ENCODE results near the gene CHRNA4.

The CHRNA4 gene

DNA sequence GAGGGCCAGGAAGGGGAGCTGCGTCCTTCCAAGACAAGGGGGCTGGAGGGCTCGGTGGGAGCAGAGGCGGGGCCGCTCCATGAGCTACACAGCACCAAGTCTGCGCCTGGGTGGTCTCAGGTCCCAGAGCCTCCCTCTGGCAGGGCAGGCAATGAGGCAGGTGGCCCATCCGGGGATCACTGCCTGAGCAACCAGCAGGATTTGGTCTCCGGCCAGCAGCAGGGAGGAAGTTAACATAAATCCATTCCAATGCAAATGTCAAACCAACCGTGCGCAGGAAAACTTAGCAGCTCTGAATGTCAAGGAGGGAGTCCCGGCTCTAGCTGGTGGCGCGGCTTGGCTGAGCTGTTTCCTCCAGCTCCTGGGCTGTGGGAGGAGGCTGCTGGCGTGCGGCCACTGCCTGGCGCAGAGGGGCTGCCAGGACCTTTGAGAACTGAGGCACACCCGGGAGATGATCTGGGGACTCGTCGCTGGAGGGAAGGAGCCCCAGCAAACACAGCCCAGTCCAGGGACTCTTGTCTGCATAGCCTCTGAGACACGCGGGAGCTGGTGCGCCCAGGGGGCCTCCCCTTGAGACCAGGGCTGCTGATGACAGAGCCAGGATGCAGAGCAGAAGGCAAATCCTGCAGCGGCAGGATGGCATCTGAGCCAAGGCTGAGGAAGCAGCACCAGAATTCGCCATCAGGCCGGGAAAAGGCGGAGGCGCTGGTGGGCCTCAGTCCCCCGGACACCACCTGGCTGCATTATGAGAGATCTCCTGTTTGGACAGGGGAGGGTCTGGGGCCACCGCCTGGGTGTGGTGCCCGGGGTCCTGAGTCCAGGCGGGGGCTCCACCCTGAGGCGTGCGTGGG lies 33.1 kb upstream of the CHRNA4 start:
- no CpG with 5 or more reads among the region's 32 CpGs for WGBS, 2 donors (ENCODE audit: extremely low coverage in 2 of 2, insufficient read length in 2 of 2, insufficient replicate concordance in 1 of 2)
- Histone ChIP-seq H2BK120ac (ENCODE audit: low read depth, low read length) (no peak overlapping the region), H3K4ac (ENCODE audit: low read length) (no peak overlapping the region), H3K9me3 (replicated peaks in 1 of 2; ENCODE audit: control insufficient read depth in 2 of 2, insufficient read depth in 1 of 2, low read depth in 1 of 2, low read length in 2 of 2) (peaks cover 0 to 14% of the 10 kb centered on the region in 2 donors), H3K79me1 (ENCODE audit: low read depth, low read length) (peaks cover 2% of the 10 kb centered on the region), H2AFZ (ENCODE audit: low read length) (peak overlapping the region; percentile 73), H2AK5ac (ENCODE audit: low read depth, low read length) (peak overlapping the region; percentile 88), H4K91ac (ENCODE audit: low read depth, low read length, poor library complexity) (no peak overlapping the region), H3K36me3 (replicated peaks in 1 of 2; ENCODE audit: control insufficient read depth in 2 of 2, insufficient read depth in 2 of 2, low read length in 2 of 2) (no peaks in the 10 kb centered on the region), H2BK15ac (ENCODE audit: low read length) (no peak overlapping the region), H3K4me3 (ENCODE audit: low read length in 2 of 2) (no peak overlapping the region), H3K27me3 (ENCODE audit: control insufficient read depth in 3 of 3, insufficient read depth in 3 of 3, low read depth in 1 of 3, low read length in 3 of 3) (peaks cover 0 to 3% (median 0%) of the 10 kb centered on the region in 3 experiments), H2BK5ac (ENCODE audit: low read length) (peak overlapping the region; percentile 24), H3K4me2 (ENCODE audit: insufficient read depth, low read length, poor library complexity, severe bottlenecking) (no peak overlapping the region), H3K27ac (replicated peaks; ENCODE audit: low read length) (no peak overlapping the region), H3K14ac (ENCODE audit: low read length) (peak overlapping the region; percentile 94), H2BK12ac (ENCODE audit: low read length) (no peak overlapping the region), H3K23ac (ENCODE audit: low read depth, low read length, poor library complexity) (peak overlapping the region; percentile 52), H3K4me1 (ENCODE audit: control insufficient read depth in 2 of 2, insufficient read depth in 1 of 2, low read depth in 1 of 2, low read length in 2 of 2) (peaks cover 8 to 17% of the 10 kb centered on the region in 2 donors), H3K18ac (ENCODE audit: low read length) (peak overlapping the region; percentile 83), H3K9ac (ENCODE audit: low read depth, low read length, poor library complexity) (peak overlapping the region; percentile 44), H4K8ac (ENCODE audit: low read depth, low read length) (no peak overlapping the region)
- DNase-seq (ENCODE audit: low spot score) = no peak

DNA sequence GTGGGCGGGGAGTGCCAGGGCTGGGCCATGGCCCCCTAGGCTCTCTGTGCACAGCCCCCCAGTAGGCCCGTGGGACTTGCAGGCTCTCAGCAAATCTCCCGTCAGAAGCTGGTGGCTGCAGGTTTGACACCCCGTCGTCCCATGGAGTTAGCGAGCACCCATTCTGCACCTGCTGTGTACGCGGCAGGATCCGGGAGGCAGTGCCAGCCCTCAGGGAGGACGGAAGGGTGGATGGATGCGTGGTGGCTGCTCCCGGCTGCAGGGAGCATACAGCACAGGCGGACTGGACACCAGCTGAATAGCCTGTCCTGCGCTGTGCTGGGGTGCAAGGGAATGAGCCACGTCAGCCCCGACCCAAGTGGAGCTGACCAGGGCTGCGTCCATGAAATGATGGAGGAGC lies 32.4 kb upstream of the CHRNA4 start:
- no peak overlapping the region for H3K27ac ChIP-seq (replicated peaks; ENCODE audit: low read length)
- WGBS, 2 donors (ENCODE audit: extremely low coverage in 2 of 2, insufficient read length in 2 of 2, insufficient replicate concordance in 1 of 2) = no CpG with 5 or more reads among the region's 17 CpGs

DNA sequence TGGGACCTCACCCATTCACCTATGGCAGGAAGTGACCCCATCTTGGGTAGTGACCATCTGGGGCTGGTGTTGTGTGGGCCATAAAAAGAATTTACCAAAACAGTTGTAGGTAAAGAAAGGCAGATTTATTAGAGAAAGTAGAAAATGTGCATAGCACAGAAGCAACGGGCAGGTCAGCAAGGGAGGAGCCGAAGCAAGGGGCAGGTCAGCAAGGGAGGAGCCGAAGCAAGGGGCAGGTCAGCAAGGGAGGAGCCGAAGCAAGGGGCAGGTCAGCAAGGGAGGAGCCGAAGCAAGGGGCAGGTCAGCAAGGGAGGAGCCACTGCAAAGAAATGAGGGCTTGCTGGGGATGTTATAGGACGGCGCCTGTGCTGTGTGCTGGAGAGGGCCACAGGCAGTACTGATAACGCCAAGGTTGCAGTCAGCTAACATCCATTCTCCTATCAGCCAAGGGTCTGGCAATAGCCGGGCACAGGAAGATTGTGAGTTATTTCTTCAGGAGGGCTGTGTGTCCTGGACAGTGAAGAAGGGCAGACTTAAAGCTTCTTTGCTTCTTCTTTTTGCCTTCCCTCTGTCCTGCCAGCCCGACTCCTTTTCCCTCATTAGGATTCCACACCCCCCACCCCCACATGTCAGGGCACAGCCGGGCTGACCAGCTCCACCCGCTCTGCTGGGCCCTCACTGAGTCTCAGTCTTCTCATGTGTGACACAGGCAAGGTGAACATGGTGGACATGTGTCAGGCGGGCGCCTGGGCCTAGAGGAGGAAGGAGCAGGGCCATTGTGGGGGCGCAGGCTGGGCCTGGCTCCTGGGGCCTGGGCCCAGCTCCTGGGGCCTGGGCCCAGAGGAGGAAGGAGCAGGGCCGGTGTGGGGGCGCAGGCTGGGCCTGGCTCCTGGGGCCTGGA lies 31.6 kb upstream of the CHRNA4 start:
- Histone ChIP-seq H3K9ac (ENCODE audit: low read depth, low read length, poor library complexity) (no peak overlapping the region), H2BK15ac (ENCODE audit: low read length) (no peak overlapping the region), H3K18ac (ENCODE audit: low read length) (no peak overlapping the region), H3K36me3 (replicated peaks in 1 of 2; ENCODE audit: control insufficient read depth in 2 of 2, insufficient read depth in 2 of 2, low read length in 2 of 2) (peaks cover 0 to under 1% of the 10 kb centered on the region in 2 donors), H2BK5ac (ENCODE audit: low read length) (no peak overlapping the region), H4K91ac (ENCODE audit: low read depth, low read length, poor library complexity) (no peak overlapping the region), H3K9me3 (replicated peaks in 1 of 2; ENCODE audit: control insufficient read depth in 2 of 2, insufficient read depth in 1 of 2, low read depth in 1 of 2, low read length in 2 of 2) (peaks cover 3 to 18% of the 10 kb centered on the region in 2 donors), H3K23ac (ENCODE audit: low read depth, low read length, poor library complexity) (no peak overlapping the region), H3K27me3 (ENCODE audit: control insufficient read depth in 3 of 3, insufficient read depth in 3 of 3, low read depth in 1 of 3, low read length in 3 of 3) (peaks cover 0 to 3% (median 3%) of the 10 kb centered on the region in 3 experiments), H3K27ac (replicated peaks; ENCODE audit: low read length) (no peak overlapping the region), H3K4ac (ENCODE audit: low read length) (no peak overlapping the region), H2AFZ (ENCODE audit: low read length) (no peak overlapping the region), H2BK12ac (ENCODE audit: low read length) (no peak overlapping the region), H3K79me1 (ENCODE audit: low read depth, low read length) (peaks cover 3% of the 10 kb centered on the region), H3K4me1 (ENCODE audit: control insufficient read depth in 2 of 2, insufficient read depth in 1 of 2, low read depth in 1 of 2, low read length in 2 of 2) (peaks cover 8 to 17% of the 10 kb centered on the region in 2 donors), H4K8ac (ENCODE audit: low read depth, low read length) (no peak overlapping the region), H2BK120ac (ENCODE audit: low read depth, low read length) (no peak overlapping the region), H3K4me3 (ENCODE audit: low read length in 2 of 2) (no peak overlapping the region), H2AK5ac (ENCODE audit: low read depth, low read length) (no peak overlapping the region), H3K14ac (ENCODE audit: low read length) (no peak overlapping the region), H3K4me2 (ENCODE audit: insufficient read depth, low read length, poor library complexity, severe bottlenecking) (no peak overlapping the region)
- WGBS, 2 donors (ENCODE audit: extremely low coverage in 2 of 2, insufficient read length in 2 of 2, insufficient replicate concordance in 1 of 2) = no CpG with 5 or more reads among the region's 17 CpGs
- DNase-seq (ENCODE audit: low spot score) = no peak

More for the DNA sequence above, 32.4 kb upstream of the CHRNA4 start:
- Histone ChIP-seq H3K4me2 (ENCODE audit: insufficient read depth, low read length, poor library complexity, severe bottlenecking) (no peak overlapping the region), H3K23ac (ENCODE audit: low read depth, low read length, poor library complexity) (peak overlapping the region; percentile 93), H3K9ac (ENCODE audit: low read depth, low read length, poor library complexity) (peak overlapping the region; percentile 30), H4K8ac (ENCODE audit: low read depth, low read length) (peak overlapping the region; percentile 17), H3K4me1 (ENCODE audit: control insufficient read depth in 2 of 2, insufficient read depth in 1 of 2, low read depth in 1 of 2, low read length in 2 of 2) (peaks cover 8 to 17% of the 10 kb centered on the region in 2 donors), H2BK5ac (ENCODE audit: low read length) (peak overlapping the region; percentile 24), H3K79me1 (ENCODE audit: low read depth, low read length) (peaks cover 2% of the 10 kb centered on the region), H3K18ac (ENCODE audit: low read length) (peak overlapping the region; percentile 83), H3K9me3 (replicated peaks in 1 of 2; ENCODE audit: control insufficient read depth in 2 of 2, insufficient read depth in 1 of 2, low read depth in 1 of 2, low read length in 2 of 2) (peaks cover 0 to 14% of the 10 kb centered on the region in 2 donors), H2BK15ac (ENCODE audit: low read length) (peak overlapping the region; percentile 75), H2BK12ac (ENCODE audit: low read length) (peak overlapping the region; percentile 58), H4K91ac (ENCODE audit: low read depth, low read length, poor library complexity) (no peak overlapping the region), H3K4me3 (ENCODE audit: low read length in 2 of 2) (peak overlapping the region in 1 of 2 donors; percentile 70), H2BK120ac (ENCODE audit: low read depth, low read length) (no peak overlapping the region), H2AFZ (ENCODE audit: low read length) (peak overlapping the region; percentile 73), H3K36me3 (replicated peaks in 1 of 2; ENCODE audit: control insufficient read depth in 2 of 2, insufficient read depth in 2 of 2, low read length in 2 of 2) (no peaks in the 10 kb centered on the region), H2AK5ac (ENCODE audit: low read depth, low read length) (peak overlapping the region; percentile 81), H3K27me3 (ENCODE audit: control insufficient read depth in 3 of 3, insufficient read depth in 3 of 3, low read depth in 1 of 3, low read length in 3 of 3) (peaks cover 0 to 3% (median 0%) of the 10 kb centered on the region in 3 experiments), H3K4ac (ENCODE audit: low read length) (no peak overlapping the region), H3K14ac (ENCODE audit: low read length) (peak overlapping the region; percentile 82)
- no peak for DNase-seq (ENCODE audit: low spot score)
